Endothelial cell of umbilical vein (primary cell): Measurements from ENCODE around the gene NAP1L4. TPM values are rescaled to one million over a fixed set of nuclear protein-coding genes. Genes with fewer than 3 reads are reported as not detected.

Experiments used
- BruUV-seq: library from RNA; stranded (reverse); fragments of 400-500 nt; replicated peaks from 2 replicates; lab custom pipeline; 2021; lab: Mats Ljungman, UMichigan
- CTCF ChIA-PET: fragments of 300-600, 350-600 bp; sonication (Branson Sonifier 250); formaldehyde crosslinking; loops from one replicate; lab custom pipeline; 2021; ENCODE audit warnings: antibody characterized with exemption, inconsistent platforms; lab: Charles Lee
- POLR2A ChIA-PET: fragments of 300-600, 350-600 bp; sonication (Branson Sonifier 250); formaldehyde crosslinking; loops from one replicate; lab custom pipeline; 2021; ENCODE audit warnings: antibody characterized with exemption, inconsistent platforms; lab: Charles Lee
- DNase-seq: peaks from one replicate; pipeline ENCODE4 v3.0.0-alpha.2; 2011; ENCODE audit warnings: low read depth, low spot score
- FAIRE-seq: peaks from 2 replicates; lab custom pipeline; 2011; peaks lifted over from hg19 to GRCh38; lab: Jason Lieb, UNC
- H2AFZ ChIP-seq: 2 replicates; pipeline ENCODE4 v1.6.0; 2012; ENCODE audit warnings: low read depth, low read length, control low read depth, inconsistent platforms
- H3K27ac ChIP-seq: 2 replicates; pipeline ENCODE4 v1.5.1; 2011; ENCODE audit warnings: low read depth, mild to moderate bottlenecking, control low read depth, low read length, moderate library complexity; ENCODE audit not compliant: insufficient read depth
- H3K27me3 ChIP-seq, 2 experiments: 2 replicates each; pipeline versions ENCODE4 v1.6.0 to v1.6.1; 2011; ENCODE audit warnings: low read length in 2 of 2, mixed read lengths in 1 of 2; ENCODE audit not compliant: control insufficient read depth in 2 of 2, insufficient read depth in 2 of 2
- H3K36me3 ChIP-seq, 2 experiments: 2 replicates in 1 of 2; 3 replicates in 1 of 2; pipeline ENCODE4 v1.5.1; 2011; ENCODE audit warnings: low read length in 2 of 2, mild to moderate bottlenecking in 1 of 2, moderate library complexity in 1 of 2; ENCODE audit not compliant: control insufficient read depth in 2 of 2, insufficient read depth in 2 of 2; ENCODE audit errors: extremely low read depth in 1 of 2
- H3K4me1 ChIP-seq: 3 replicates; pipeline ENCODE4 v1.5.1; 2011; ENCODE audit warnings: mild to moderate bottlenecking, low read length; ENCODE audit not compliant: control insufficient read depth, insufficient read depth; ENCODE audit errors: extremely low read depth
- H3K4me2 ChIP-seq: 2 replicates; pipeline ENCODE4 v1.6.1; 2011; ENCODE audit warnings: low read length, control low read depth, mixed read lengths; ENCODE audit not compliant: insufficient read depth
- H3K4me3 ChIP-seq, 3 experiments: fragments of 200-600 bp in 1 of 3; sonication (generic), shearing (Covaris generic) in 1 of 3; replicated peaks in 1 of 3; 2 replicates each; pipeline ENCODE4 v1.5.1; 2011 to 2016; ENCODE audit warnings: control low read depth in 3 of 3, low read length in 3 of 3, mild to moderate bottlenecking in 2 of 3, inconsistent platforms in 1 of 3, low read depth in 1 of 3, moderate library complexity in 1 of 3; ENCODE audit not compliant: insufficient read depth in 1 of 3
- H3K79me2 ChIP-seq: 2 replicates; pipeline ENCODE4 v1.6.0; 2012; ENCODE audit warnings: low read length, inconsistent platforms; ENCODE audit not compliant: control insufficient read depth, insufficient read depth
- H3K9ac ChIP-seq: replicated peaks from 2 replicates; pipeline ENCODE3; 2011; ENCODE audit warnings: low read length, control low read depth; ENCODE audit not compliant: insufficient read depth; ENCODE audit errors: extremely low read depth
- H3K9me1 ChIP-seq: replicated peaks from 3 replicates; pipeline ENCODE4 v1.6.0; 2011; ENCODE audit warnings: mild to moderate bottlenecking, low read length; ENCODE audit not compliant: control insufficient read depth, insufficient read depth; ENCODE audit errors: extremely low read depth
- H3K9me3 ChIP-seq: replicated peaks from 2 replicates; pipeline ENCODE4 v1.5.1; 2012; ENCODE audit warnings: low read length, inconsistent platforms; ENCODE audit not compliant: control insufficient read depth, insufficient read depth
- H4K20me1 ChIP-seq: replicated peaks from 2 replicates; pipeline ENCODE3; 2011; ENCODE audit warnings: mild to moderate bottlenecking, low read length; ENCODE audit not compliant: control insufficient read depth, insufficient read depth; ENCODE audit errors: extremely low read depth
- CTCF ChIP-seq, 2 donors: IDR thresholded peaks; 1 replicate in 1 of 2; 2 replicates in 1 of 2; pipeline ENCODE4 v1.5.1; 2011; ENCODE audit warnings: low read length in 2 of 2, mild to moderate bottlenecking in 2 of 2, moderate library complexity in 2 of 2, control low read depth in 1 of 2, inconsistent platforms in 1 of 2, low read depth in 1 of 2; ENCODE audit not compliant: insufficient read depth in 1 of 2; ENCODE audit errors: extremely low read depth in 1 of 2
- EZH2 ChIP-seq: IDR thresholded peaks from 2 replicates; pipeline ENCODE4 v1.6.1; 2012; ENCODE audit warnings: borderline replicate concordance, low read depth, mild to moderate bottlenecking, moderate library complexity, low read length, inconsistent platforms; ENCODE audit not compliant: severe bottlenecking
- GATA2 ChIP-seq: IDR thresholded peaks from 2 replicates; pipeline ENCODE4 v1.7.0; 2011; ENCODE audit warnings: low read depth, mild to moderate bottlenecking, moderate library complexity, mixed read lengths, low read length; ENCODE audit not compliant: insufficient read length, insufficient read depth
- JUN ChIP-seq: IDR thresholded peaks from 2 replicates; pipeline ENCODE4 v1.6.1; 2011; ENCODE audit warnings: borderline replicate concordance, low read depth; ENCODE audit not compliant: insufficient read length, insufficient read depth
- MAX ChIP-seq: IDR thresholded peaks from 2 replicates; pipeline ENCODE4 v1.6.1; 2011; ENCODE audit not compliant: insufficient read depth, insufficient read length
- POLR2A ChIP-seq: IDR thresholded peaks from 2 replicates; pipeline ENCODE4 v1.6.1; 2012; ENCODE audit warnings: low read depth, mild to moderate bottlenecking, control low read depth, low read length
- POLR2AphosphoS5 ChIP-seq: IDR thresholded peaks from 2 replicates; pipeline ENCODE4 v1.6.1; 2012; ENCODE audit warnings: low read depth, mild to moderate bottlenecking, control low read depth, low read length, moderate library complexity; ENCODE audit not compliant: insufficient read depth
- dilution Hi-C: fragments of 300-500 bp; cut with MboI; formaldehyde crosslinking; loops from one replicate; pipeline ENCODE4 v1.15.0; 2019; ENCODE audit warnings: low sequenced_read_pairs; ENCODE audit not compliant: extremely low pct_ligation_motif_present
- intact Hi-C: fragments of 100-400 bp; cut with micrococcal nuclease; formaldehyde crosslinking; loops from one replicate; pipeline ENCODE4 v1.10.0; 2022
- polyA plus RNA-seq, 4 experiments: library from polyadenylated mRNA; depleted of rRNA in 3 of 4; stranded (reverse) in 3 of 4; unstranded in 1 of 4; fragments of >200 nt; gene quantifications; 2 replicates each; pipeline versions ENCODE4 v1.2.1 to v1.2.3, GENCODE V29; 2011 to 2012; ENCODE audit warnings: missing spikeins in 1 of 4
- total RNA-seq: library from RNA; stranded (reverse); gene quantifications from 2 replicates; pipeline ENCODE4 v1.2.3, GENCODE V29; 2021

Gene NAP1L4
- total and polyA plus RNA-seq, 2 donors (not counting 3 experiments of a cell fraction or from before 2014, with no cell fraction given), result 100.0 to 177 TPM

- Histone ChIP-seq H3K4me2 (no peak overlapping the region), H3K4me3 (no peak overlapping the region), H3K27ac (no peak overlapping the region), H3K4me1 (peaks cover under 1% of the 10 kb centered on the region), H3K9me3 (no peaks in the 10 kb centered on the region), H3K9ac (no peak overlapping the region), H4K20me1 (no peaks in the 10 kb centered on the region), H3K79me2 (peaks cover 14% of the 10 kb centered on the region), H2AFZ (no peak overlapping the region), H3K9me1 (no peaks in the 10 kb centered on the region), H3K27me3 (no peaks in the 10 kb centered on the region), H3K36me3 (no peaks in the 10 kb centered on the region)
- dilution Hi-C loops (no loop called here), intact Hi-C loops (no loop called here)
- no peak for FAIRE-seq
- CTCF ChIA-PET, result interaction anchor here (0.8 kb wide), 1 partner anchor 390 kb away, joined by 4 read pairs; no protein-coding TSS in a partner anchor
- DNase-seq, result no peak
- POLR2A ChIA-PET, result no interaction called here
- no peak for TF ChIP-seq JUN
- no peak for TF ChIP-seq GATA2
- TF ChIP-seq POLR2A, result no peak
- no peak for TF ChIP-seq EZH2
- TF ChIP-seq POLR2AphosphoS5, result no peak
- no peak for TF ChIP-seq MAX
- TF ChIP-seq CTCF (IDR thresholded peaks at IDR 0.05; ENCODE audit: extremely low read depth in 1 of 2, insufficient read depth in 1 of 2, low read depth in 1 of 2, low read length in 2 of 2), result no peak
- BruUV-seq, result no TSS peak
Observed at GRCh38 chr11:2922655-2923054, 69.5 kb downstream of the NAP1L4 start.
